Measurements from ENCODE around the gene NUDT12.

NUDT12 gene

GRCh38 chr5:103541114-103541513 lies 21.5 kb downstream of the NUDT12 start:
- no peak for DNase-seq (ENCODE audit: low read depth in 2 of 2)

GRCh38 chr5:103539376-103540330 lies 22.9 kb downstream of the NUDT12 start:
- DNase-seq (ENCODE audit: low read depth in 2 of 2), result no peak

- no peak for DNase-seq (ENCODE audit: low read depth in 2 of 2)
These were observed 30.4 kb downstream of the NUDT12 start for GRCh38 chr5:103532086-103532734.

GRCh38 chr5:103526164-103526915 lies 36.2 kb downstream of the NUDT12 start:
- DNase-seq (ENCODE audit: low read depth in 2 of 2), result no peak

- DNase-seq (ENCODE audit: low read depth in 2 of 2), result no peak
These were observed 37.2 kb downstream of the NUDT12 start for GRCh38 chr5:103525361-103525760.

GRCh38 chr5:103523319-103523718 lies 39.3 kb downstream of the NUDT12 start:
- no peak for DNase-seq (ENCODE audit: low read depth in 2 of 2)

GRCh38 chr5:103522586-103522985 lies 40.0 kb downstream of the NUDT12 start:
- no peak for DNase-seq (ENCODE audit: low read depth in 2 of 2)

GRCh38 chr5:103519550-103519949 lies 43.0 kb downstream of the NUDT12 start:
- no peak for DNase-seq (ENCODE audit: low read depth in 2 of 2)

- DNase-seq (ENCODE audit: low read depth in 2 of 2), result no peak
These were observed 48.2 kb downstream of the NUDT12 start for GRCh38 chr5:103514371-103514770.

GRCh38 chr5:103513701-103514100 lies 48.9 kb downstream of the NUDT12 start:
- DNase-seq (ENCODE audit: low read depth in 2 of 2), result no peak

GRCh38 chr5:103512500-103512899 lies 50.1 kb downstream of the NUDT12 start:
- no peak for DNase-seq (ENCODE audit: low read depth in 2 of 2)

GRCh38 chr5:103511554-103511885 lies 51.1 kb downstream of the NUDT12 start:
- no peak for DNase-seq (ENCODE audit: low read depth in 2 of 2)

GRCh38 chr5:103510851-103511553 lies 51.6 kb downstream of the NUDT12 start:
- no peak for DNase-seq (ENCODE audit: low read depth in 2 of 2)

GRCh38 chr5:103505581-103506305 lies 56.8 kb downstream of the NUDT12 start:
- DNase-seq (ENCODE audit: low read depth in 2 of 2), result peak; percentile 95

GRCh38 chr5:103503066-103503465 lies 59.5 kb downstream of the NUDT12 start:
- no peak for DNase-seq (ENCODE audit: low read depth in 2 of 2)

GRCh38 chr5:103502662-103503061 lies 59.9 kb downstream of the NUDT12 start:
- DNase-seq (ENCODE audit: low read depth in 2 of 2), result no peak
